Measurements from ENCODE around the gene FAT1.

FAT1 gene

DNA sequence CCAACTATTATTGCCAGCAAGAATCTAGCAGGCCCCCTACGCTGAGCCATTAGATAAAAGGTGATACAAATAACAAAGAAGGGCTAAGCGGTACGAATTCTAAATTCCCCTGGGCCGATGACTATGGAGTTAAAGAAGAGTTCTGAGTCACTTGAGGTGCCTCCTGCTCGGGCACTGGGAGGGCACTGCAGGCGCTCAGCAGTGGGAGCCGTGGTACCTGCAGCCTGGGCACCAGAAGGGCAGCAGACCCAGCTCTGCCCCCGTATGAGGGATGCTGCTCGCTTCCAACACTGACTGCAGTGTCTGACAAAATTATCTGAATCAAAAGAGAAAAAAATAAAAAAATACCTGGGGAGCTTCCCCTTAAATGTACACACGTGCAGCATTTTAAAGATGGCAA, 124.2 kb downstream of the FAT1 start:
- no peak for DNase-seq

DNA sequence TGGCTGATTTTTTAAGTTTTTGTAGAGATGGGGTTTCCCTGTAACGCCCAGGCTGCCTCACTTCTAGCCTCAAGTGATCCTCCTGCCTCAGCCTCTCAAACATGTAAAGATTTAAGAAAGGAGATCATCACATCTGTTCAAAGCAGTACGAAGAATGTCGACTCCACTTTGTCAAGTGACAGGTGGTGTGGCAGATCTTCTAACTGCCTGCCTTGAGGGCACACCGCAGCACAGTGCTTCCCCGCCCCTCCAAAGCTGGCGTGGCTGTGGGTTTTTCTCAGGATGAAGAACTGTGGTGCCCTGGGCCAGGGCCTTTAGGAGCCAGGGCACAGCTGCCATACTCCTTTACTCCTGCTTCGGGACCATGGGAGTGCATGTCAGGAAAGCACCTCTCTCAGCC, 125.0 kb downstream of the FAT1 start:
- DNase-seq = no peak

DNA sequence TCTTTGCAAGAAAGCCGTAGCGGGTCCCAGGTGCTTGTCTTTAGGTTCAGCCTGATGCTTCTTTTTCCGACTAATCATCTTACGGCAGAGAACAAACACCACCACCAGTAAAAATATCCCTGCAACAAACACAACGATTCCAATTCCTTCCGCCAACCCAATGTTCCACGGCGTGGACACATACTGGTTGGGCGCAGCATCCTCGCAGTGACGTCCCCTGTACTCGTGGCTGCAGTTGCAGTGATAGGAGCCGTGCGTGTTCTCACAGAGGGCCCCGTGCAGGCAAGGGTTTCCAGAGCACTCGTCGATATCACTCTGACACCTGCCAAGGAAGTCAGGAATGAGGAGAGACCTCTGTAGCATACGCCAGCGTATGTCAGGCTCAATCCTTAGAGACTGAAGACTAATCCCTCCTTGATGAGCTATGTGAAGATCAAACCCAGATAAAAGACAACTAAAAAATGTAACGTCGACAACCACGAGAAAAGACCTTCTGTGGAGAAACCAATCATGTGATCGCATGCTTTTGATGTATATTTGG, 126.7 kb downstream of the FAT1 start:
- no peak for DNase-seq

DNA sequence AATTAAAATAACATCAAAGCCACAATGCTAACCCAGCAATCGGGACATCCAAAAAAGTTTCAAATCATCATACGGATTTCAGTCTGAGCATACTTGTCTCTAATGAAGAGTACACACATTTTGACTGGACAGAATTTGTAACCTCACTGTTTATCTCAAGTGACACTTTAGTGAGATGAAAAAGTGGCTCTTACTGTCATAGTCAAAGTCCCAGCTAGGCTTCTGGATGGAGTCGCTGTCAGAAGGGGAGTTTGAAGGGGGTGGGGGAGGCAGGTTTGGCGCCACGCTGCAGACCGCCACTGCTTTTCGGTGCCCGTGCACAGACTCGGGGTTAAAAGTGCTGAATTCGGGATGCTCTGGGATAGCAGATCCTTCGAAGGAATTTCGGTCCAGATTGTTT, 127.3 kb downstream of the FAT1 start:
- DNase-seq = no peak

DNA sequence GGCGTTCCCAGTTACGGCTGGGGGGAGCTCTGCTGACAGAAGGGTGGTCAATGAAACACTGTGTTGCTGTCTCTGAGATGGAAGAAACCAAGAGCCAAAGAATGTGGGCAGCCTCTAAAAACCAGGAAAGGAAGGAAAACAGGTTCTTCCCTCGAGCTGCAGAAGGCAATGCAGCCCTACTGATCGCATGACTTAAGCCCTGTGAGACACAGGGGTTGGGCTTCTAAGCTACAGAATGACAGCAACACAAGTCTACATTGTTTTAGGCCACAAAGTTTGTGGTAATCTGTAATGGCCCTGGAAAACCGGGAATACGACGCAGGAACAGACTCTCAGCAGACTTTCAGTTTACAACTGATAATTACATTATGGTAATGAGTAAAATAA, 130.1 kb downstream of the FAT1 start:
- no peak for DNase-seq

DNA sequence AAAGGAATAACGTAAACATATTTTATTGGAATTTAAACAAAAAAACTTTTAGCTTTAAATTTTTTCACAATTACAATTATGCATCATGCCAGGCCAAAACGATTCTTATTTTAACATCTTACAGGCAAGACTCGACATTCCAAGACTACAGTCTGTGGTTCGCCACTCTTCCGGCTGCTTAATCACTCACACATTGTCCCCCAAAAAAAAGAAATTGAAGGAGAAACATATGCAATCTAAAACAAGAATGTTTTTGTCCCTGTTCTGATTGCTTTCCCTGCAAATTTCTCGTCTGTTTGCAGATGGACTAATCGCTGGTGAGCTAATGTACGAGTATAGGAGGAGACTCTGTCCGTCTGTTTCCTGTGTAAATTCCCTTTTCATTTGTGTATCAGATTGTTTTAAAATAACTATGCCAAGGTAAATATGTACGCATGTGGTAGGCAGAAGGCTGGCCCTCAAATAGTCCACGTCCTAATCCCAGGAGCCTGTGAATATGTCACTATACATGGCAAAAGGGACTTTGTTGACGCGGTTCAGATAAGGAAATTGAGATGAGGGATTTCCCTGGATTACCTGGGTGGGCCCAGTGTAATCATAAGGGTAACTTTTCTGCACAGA, 130.6 kb downstream of the FAT1 start:
- DNase-seq = no peak

DNA sequence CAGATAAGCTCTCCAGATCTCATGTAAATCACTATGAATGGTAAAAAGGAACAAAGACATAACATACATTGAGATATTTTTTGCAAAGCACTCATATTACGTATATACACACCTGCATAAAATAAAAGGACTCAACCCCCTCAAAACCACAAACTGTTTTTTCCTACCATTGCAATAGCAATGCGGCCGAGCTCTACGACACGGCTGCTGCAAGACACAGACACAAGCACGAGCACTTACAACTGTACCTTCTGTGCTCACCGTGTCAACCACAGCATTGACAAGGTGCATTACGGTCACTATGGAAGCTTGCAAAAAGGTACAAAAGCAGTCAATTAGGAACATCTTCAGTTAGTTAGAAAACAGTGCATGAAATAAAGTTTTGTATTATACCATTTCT, 131.2 kb downstream of the FAT1 start:
- no peak for DNase-seq

DNA sequence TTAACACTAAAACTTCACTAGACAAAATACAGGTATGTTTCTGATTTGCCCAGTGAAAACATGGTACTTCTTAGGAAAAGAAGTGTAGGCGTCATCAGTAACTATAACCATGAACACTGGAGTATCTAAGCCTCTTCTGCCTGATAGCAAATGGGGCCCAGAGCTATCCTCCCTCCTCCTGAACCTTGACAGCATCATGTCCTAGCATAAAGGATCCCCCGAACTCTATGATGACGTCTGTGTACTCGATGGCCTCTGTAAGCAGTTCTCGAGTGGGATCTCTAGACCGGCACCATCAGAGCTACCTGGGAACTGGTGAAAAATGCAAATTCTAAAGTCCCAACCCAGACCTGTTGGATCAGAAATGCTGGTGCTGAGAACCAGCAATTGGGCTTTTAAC, 132.0 kb downstream of the FAT1 start:
- no peak for DNase-seq

DNA sequence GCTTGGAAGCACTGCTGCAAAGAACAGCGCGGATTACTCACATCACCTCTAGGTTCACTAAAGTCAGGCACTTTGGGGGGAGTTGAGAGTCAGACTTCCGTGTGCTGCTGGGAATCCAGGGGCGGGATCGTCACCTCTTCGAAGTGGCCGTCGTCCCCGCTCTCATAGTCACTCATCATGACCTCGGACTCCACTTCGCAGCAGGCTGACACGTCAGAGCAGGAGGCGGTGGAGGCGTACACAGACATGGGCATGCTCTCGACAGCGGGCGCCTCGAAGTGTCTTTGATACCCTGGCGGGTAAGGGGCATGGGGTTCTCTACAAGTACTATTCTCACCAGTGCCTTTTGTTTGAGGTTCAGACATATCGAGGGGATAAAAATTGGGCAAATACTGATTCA, 135.2 kb downstream of the FAT1 start:
- no peak for DNase-seq

DNA sequence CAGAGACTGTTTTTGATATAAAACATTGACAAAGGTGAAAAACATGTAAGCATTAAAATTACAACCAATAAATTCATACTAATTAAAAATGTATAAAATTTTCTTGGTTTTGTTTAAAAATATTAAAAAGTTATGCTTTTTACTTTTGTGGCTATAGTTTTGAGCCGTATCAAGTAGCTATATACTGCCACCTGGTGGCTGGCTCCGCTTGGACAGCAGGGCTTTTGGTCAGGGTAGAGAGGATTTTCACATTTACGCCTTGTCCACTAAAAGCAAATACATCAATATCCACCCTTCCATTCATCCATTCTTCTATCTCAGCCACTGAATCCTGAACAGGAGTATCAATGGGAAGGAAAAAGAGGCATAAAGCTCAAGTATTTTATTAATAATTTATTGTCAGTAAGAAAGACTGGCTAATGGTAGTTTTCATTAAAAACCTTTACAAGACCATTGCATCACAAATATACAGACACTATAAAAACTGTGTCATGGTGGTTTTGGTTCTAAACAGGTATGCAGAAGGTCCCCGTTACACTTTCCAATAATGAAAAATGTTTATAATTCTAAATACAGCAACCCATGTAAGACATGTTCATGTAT, 136.1 kb downstream of the FAT1 start:
- peak; percentile 79 for DNase-seq

DNA sequence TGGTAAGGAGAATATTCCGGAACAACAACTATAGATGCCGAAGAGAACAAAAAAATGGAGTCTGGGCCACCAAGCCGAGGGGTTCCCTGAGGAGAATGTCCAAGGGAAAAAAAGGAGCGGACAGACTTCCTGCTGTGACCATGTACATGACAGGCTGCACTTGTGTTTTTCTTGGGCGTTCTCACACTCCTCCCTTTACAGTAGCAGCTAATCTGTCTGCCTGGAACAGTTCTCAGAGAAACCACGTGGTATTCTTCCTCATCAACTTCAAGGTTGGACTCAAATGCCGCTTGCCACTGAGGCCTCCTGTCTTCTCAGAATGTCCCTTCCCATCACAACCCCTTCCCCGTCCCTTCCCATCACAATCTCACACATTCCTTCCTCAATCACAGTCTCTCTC, 137.5 kb downstream of the FAT1 start:
- no peak for DNase-seq

DNA sequence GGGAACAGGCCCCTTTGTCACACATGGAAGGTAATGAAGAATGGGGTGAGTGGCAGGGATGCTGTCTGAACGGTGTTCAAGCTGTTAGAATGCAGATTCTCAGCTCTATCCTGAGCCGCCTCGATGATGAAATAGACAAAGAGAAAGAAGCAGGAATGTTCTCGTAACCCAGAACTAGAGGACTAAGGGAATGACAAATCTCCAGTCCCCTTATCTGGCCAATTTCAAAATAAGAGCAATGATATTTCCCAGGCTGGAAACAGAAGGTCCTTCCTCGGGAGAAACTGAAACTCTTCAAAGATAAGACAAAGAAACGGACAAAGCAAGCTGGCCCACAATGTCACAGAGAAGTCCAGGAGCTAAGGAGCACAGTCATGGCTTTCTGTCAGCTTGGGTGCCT, 138.7 kb downstream of the FAT1 start:
- no peak for DNase-seq

DNA sequence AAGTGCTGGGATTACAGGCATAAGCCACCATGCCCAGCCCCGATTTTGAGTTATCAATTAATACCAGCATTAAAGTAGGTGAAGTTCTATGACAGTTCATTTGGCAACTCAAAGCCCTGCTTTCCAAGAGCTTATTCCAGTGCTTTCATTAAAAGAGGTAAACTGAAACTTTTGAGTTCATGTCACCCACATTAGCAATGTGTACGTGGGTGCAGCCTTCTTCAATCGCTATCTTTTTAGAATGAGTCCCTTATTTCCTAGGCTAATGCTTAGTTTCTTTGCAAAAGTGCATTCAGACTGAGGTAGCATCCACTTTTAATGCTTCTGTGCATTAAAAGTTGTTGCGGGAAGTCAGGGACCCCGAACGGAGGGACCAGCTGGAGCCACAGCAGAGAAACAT, 142.2 kb downstream of the FAT1 start:
- no peak for DNase-seq

DNA sequence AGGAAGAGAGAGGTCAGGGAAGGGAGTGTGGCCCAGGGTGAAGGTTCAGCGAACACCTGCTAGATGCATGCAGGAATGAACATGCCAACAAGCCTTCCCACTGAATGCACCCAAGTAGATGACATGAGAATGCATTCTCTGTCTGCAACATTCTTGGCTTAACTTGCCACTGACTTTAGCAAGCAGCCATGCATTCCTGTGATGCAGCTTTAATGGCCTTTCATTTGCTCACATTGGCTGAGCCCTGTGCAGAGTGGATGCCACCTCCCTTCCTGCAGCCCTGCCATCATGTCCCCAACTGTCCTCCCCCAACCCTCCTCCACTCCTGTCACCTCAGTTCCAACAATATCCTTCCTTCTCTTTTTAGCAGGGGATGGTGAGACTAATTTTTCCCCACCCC, 143.0 kb downstream of the FAT1 start:
- DNase-seq = no peak

DNA sequence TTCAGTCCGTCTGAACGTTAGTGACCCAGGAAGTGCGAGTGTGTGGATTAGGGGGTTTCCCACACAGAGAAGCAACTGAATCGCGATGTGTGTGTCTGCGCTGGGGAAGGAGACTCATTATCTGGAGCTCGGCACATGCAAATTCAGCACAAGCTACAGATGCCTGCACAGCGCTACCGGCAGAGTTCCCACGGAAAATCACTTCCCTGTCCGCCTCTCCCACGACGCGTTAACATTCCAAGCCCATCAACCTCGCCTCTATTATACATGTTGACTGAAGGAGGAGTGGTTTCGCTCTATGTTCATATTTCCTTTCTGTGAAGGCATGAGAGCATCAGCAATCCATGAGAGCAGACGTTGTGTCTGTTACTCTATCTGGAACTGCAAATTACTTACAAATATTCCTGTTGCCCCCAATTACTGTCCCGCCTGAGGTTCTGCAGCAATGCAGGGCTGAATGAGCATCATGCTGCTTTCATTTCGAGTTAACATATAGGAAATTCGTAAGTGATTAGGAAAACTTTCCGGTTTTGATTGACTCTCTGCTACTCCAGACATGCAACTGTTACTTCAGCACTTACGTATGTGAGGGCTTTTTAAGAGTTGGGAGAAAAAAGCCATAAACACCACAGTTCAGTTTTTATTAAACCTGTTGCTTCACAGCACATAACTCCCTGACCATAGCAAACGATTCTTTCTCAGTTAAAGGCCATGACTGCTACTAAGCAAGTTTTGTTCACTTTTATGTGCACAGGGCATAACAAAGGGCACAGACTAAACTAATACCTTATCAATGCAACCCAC, 153.3 kb downstream of the FAT1 start:
- no peak for DNase-seq

DNA sequence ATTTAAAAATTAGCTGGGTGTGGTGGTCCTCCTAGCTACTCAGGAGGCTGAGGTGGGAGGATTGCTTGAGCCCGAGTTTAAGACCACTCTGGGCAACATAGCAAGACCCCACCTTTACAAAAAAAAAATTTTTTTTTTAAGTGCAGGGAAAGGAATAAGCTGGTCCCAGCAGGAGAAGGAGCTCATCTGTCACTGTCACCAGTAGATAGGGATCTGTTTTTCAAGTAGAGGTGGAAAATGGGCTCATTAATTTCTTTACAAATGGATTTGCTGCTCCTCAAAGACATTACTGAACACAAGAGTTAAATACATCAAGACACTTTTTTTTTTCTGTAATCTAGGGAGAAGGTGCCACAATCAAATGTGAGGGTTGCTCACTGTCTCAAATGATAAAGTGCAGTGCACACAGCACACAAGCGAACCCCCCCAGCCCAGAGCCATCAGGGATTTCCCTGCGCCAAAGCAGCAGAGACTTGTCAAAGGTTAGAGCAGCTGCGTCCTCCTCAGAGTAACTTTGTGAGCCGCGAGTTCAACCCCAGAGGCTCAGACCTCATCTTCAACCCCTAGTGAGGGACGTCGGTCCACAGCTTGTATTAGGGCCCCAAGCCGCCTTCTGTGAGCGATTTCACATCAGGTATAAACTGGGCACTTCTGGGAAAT, 154.0 kb downstream of the FAT1 start:
- DNase-seq = no peak

DNA sequence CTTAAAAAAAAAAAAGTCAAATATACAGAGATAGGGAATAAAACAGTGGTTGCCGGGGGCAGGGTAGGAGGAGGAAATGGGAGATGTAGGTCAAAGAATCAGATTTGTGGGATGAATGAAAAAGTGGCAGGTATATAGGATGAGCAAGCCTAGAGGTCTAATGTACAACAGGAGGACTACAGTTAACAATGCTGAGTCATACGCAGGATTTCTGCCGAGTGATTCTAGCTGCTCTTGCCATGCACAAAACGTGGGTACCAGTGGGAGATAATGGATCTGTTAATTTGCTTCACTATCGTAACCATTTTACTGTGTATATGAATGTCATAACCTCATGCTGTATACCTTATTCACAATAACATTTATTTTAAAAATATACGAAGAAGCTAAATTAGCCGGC, 157.6 kb downstream of the FAT1 start:
- no peak for DNase-seq

DNA sequence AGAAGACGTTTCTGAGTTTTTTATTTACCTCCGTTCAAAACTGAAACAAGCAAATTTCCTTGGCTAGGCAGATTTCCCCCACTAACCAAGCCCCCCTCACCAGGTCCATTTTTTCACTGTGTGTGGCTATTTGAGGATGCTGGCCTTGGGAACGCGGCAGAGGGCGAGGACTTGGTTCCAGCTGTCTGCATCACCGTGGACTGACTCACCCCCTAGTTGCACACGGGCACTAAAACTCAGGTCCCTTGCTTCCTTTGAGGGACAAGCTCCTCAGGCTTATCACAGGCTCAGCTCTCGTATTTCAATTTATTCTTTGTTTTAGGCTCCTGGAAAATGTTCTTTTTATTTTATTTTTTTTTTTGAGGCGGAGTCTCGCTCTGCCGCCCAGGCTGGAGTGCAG, 159.9 kb downstream of the FAT1 start:
- no peak for DNase-seq

DNA sequence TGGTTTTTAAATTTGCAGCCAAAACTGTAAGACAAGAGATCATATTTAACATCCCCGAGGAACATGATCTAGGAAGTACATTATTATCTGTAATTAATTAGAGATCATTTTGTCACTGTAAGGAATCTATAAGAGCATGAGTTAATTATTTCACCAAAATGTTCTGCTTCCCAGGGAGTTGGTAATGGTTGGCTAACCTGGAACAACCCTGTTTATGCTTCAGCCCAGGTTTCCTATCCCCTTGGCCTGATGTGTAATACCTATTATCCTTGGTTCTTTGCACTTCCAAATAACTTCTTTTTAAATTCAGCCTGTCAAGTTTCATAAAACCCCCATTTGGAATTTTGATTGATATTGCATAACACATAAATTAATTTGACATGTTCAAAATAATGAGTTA, 161.9 kb downstream of the FAT1 start:
- no peak for DNase-seq

DNA sequence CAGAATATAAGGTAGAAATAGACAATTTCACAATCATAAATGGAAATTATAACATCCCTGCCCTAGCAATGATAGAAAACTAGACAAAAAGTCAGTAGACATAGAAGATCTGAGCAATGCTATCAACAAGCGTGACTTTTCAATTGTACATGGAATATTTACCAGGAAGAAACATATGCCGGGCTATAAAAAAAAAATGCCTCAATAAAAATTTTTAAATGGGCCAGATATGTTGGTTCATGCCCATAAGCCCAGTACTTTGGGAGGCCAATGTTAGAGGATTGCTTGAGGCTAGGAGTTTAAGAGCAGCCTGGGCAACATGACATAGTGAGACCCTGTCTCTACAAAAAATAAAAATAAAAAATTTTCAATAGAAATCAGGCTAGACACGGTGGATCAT, 163.0 kb downstream of the FAT1 start:
- no peak for DNase-seq

DNA sequence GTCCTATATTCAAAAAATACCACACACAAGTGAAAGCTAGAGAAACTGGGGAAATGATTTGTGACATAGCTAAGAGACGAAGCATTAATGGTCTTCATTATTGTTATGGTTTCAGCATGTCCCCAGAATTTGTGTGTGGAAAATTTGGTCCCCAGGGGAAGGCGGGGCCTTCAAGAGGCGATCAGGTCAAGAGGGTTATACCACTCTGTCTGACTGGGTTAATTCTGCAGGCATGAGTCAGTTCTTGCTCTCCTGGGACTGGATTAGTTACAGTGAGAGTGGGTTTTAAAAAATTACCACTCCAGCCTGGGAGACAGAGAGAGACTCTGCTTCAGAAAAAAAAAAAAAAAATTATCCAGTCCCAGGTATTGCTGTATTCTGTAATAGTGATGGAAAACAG, 166.2 kb downstream of the FAT1 start:
- no peak for DNase-seq

DNA sequence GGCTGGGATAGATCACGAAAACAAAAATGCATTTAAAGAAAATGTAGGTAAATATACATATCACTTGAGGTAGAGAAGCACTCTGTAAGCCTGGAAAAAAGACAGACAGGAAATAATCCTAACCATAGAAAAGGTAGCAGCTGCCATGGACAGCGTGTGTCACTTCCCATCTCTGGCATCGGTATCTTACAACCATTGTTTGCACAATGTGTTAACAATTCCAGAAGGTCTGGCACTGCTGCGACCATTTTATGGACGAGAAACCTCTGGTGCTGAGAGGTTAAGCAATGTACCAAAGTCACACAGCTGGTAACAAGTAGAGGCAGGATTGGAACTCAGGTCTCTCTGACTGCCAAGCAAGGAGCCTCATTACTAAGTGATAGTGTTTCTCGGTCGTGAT, 166.6 kb downstream of the FAT1 start:
- no peak for DNase-seq

DNA sequence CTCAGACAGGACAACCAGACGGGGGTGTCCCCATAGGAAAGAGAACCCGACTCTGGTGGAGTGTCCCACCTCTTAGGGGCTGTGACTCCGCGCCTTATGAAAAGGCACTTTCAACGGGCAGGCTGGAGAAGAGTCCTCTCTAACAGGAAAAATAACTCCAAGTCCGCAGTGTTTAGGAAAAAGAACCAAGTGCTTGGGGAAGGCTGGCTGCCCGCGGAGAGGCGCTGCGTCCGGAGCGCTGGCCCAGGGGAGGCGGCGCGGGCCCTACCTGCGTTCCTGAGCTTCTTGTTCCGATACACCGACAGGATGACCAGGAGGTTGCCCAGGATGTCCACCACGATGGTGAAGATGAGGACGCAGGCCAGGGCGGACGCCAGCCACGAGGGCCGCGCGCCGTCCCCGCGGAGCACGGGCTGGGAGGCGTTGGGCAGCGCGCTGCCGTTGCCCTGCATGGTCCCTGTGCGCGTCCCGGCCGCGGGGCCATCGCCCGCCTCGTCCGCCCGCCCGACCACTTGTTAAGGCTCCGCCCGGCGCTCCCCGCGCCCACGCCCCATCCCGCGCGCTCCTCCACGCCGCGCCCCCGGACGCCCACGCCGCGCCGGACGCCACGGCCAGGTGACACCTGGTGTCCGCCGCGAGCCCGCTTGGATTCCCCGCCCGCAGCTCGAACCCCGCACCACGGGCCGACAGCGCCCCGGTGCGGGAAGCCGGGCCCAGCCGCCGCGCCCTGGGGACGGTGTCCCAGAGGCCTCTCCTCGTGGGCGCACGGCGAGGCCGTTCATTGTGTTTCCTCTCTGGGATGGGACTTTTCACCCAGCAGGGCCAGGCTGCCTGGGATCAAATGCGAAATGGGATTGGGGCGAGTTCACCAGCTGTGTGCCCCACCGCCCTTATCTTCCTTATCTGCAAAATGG, 168.5 kb downstream of the FAT1 start, which contains the start of gene MTNR1A:
Gene MTNR1A, minus strand, starts transcription at position 654 of the 914 bp plus-strand sequence. Its CDS starts 202 bp downstream, at position 452.
- no peak for DNase-seq

Data from stimulated activated CD8-positive, alpha-beta memory T cell treated with anti-CD3 and anti-CD28 coated beads, Interleukin-4, amount 100 ng/mL, for 48 hours (primary cell).